GM12872 (cell line): Measurements from ENCODE around the gene TFDP1.

Experiments used
- TF ChIP-seq, protein P1 (sequence below): IDR thresholded peaks from 3 replicates; pipeline ENCODE4 v1.5.1; 2011; ENCODE audit warnings: low read depth, mild to moderate bottlenecking, low read length, moderate library complexity; ENCODE audit not compliant: insufficient read depth

Gene TFDP1

DNA sequence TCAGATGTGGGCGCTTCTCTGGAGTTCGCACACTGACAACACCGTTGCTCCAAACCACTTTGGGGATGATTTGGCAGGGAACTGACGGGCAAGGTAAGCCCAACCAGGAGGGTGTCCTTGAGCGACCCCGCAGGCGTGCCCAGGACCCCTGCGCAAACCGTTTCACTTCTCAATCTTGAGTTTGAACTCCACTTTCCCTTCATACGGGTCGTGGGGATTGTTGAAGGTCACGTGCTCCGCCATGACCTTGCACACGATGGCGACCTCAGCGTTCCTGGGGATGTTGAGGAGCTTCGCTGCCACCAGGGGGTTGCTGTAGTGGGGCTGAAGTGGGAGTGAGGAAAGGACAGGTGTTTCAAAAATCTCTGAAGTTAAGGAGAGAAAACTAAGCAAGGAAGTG is 64.7 kb downstream of the TFDP1 start:
- TF ChIP-seq, protein P1, sequence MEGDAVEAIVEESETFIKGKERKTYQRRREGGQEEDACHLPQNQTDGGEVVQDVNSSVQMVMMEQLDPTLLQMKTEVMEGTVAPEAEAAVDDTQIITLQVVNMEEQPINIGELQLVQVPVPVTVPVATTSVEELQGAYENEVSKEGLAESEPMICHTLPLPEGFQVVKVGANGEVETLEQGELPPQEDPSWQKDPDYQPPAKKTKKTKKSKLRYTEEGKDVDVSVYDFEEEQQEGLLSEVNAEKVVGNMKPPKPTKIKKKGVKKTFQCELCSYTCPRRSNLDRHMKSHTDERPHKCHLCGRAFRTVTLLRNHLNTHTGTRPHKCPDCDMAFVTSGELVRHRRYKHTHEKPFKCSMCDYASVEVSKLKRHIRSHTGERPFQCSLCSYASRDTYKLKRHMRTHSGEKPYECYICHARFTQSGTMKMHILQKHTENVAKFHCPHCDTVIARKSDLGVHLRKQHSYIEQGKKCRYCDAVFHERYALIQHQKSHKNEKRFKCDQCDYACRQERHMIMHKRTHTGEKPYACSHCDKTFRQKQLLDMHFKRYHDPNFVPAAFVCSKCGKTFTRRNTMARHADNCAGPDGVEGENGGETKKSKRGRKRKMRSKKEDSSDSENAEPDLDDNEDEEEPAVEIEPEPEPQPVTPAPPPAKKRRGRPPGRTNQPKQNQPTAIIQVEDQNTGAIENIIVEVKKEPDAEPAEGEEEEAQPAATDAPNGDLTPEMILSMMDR: no peak

DNA sequence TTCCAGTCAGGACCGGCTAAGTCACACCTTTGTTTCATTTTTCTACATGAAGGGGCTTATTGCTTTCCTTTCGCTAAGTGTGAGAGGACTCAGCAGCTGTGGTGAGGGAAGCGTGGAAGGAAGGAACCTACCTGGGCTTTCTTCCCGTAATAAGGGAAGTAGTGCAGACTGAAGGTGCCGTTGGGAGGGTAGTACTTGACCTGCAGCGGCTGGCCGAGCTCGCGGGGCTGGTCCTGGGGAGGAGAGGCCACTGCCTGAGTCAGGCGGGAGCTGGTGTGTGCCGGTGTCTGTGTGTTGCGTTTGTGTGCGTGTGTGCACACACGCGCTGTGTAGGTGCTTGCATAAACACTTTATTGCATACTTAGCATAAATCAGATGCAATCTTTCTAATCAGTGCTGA is 65.7 kb downstream of the TFDP1 start:
- TF ChIP-seq, protein P1: no peak

DNA sequence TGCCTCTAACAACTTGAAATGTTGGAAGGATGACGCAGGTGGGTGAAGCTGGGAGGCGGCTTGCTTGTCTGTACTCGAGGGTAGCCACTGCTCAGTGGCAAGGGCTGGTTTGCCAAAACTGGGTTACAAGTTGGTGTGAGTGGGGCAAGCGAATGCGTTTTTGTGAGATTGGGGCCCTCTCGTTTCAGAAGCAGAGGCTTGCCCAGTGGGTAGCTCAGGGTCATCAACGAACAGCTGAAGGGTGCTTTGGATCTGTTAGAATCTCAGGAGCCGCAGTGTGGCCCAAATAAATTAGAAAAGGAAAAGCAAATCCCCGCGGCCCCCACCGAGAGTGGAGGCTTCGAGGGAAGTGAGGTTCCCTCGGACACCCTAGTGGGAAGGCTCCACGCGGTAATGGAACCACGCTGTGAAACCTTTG is 66.2 kb downstream of the TFDP1 start:
- TF ChIP-seq, protein P1: no peak

DNA sequence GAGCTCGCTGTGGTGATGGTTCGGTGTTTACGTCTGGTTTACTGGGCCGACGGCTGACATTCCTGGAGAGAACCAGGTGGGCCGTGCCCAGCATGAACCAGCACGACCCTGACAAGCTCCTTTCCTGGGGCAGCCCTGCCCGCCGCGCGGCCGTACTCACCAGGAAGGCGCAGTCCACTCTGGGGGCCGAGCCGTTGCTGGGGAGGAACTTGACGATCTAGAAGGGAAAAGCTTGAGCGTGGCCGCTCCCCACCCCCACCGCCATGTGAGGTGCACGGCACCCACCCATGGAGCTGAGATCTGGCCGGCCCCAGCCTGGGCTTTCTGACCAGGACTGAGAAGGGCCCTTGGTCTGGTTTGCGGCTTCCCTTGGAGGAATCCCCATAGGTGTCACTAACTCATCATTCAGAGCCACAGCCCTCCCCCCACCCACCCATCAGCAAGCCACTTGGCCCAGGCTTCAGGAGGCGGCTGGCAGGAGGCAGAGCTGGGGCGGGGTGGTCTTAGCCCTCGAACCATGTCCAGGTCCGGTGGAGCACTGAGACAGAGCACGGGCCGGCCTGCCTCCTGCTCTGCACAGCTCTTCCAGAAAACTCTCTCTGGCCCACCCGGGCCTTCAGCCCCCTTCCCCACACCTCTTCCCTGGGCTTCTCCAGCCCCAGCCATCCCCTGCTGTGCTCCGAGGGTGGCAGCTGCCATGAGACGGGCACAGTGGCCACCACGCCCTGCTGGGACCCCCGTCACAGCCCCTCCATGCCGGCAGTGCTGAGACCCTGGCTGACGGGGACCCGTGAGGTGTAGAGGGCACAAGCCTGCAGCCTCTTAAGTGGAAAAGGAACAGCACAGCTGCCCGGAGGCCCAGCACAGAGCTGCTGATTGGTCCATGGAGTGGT is 67.2 kb downstream of the TFDP1 start:
- TF ChIP-seq, protein P1: no peak

DNA sequence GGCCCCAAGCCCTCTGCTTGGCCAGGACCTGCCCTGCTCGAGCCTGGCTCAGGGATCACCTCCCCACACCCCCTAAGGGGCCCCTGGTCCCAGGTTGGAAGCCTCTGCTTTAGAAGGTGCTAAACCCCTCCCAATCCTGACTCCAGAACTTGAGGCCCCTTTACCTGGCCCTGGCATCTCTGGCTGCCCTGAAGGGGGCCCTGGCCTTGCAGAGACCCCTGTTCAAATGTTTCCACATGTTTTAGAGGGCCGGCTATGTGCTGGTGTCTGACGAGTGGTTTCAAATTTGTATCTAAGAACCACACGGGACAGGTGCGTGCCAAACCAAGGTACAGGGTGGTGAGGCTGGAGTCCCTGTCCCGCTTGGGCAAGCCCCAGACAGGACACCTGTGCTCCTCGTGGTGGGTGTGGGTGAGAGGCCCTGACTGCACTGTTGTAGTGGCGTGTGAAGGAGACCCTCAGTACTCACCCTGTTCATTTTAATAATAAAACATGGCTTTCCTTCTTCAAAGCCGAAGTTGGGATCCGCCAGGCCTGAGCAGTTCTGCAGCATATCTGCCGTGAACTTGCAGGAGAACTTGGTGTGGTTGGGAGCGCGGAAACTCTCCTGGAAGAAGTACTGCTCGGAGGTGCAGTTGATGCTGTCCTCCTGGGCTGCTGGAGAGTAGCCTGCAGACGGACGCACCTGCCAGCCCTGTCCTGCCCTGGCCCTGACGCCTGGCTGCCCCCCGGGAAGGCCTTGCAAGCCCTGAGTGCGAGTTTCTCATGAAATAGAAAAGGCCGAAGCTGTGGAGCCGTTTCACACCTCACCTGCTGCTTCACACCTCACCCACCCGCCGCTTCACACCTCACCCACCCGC is 68.1 kb downstream of the TFDP1 start:
- TF ChIP-seq, protein P1: no peak

DNA sequence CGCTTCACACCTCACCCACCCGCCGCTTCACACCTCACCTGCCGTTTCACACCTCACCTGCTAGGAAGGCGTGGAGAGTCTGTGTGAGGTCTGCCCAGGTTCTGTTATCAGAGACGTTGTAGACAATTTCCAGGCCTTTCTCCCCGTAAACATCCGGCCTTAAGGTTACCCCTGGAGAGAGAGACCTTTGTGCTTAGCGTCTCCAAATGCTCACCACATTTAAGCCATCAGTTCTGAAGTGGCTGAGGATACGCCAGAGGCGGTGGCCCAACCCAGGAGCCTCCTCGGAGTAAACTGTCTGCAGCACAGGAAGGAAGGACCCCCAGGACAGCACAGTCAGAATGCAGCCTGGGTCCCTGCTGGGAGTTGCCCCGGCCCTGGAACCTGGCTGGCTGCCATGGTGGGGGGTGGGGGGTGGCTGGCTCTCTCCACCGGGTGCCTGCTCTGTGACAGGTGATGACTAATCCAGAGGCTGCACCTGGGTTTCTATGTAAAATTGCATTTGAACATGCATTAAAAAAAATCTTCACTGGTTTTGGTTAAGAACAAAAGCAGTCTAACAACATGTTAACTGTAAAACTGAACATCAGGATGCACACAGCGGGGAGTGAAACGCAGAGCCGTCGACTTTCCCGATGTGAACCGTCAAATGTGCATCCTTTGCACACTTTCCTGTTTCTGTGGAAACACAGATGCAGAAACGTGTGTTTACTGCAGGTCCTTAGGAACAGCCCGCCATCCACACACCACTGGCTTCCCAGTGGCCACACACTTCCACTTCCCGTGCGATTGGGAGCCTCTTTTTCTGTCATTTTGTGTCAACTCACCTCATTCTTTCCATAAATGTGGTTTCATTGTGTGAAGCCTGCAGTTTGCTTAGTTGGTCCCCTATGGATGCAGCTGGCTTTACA is 69.0 kb downstream of the TFDP1 start:
- TF ChIP-seq, protein P1: no peak
